SK-N-MC (cell line): Measurements from ENCODE around the gene DPYD.

ENCODE experiments used
- EZH2 ChIP-seq: fragments of 200-600 bp; sonication (generic); IDR thresholded peaks from one replicate; pipeline ENCODE4 v1.6.1; 2017; ENCODE audit warnings: antibody characterized with exemption
- FOXP2 ChIP-seq: optimal IDR thresholded peaks from 2 replicates; pipeline ENCODE3; 2011; ENCODE audit warnings: mild to moderate bottlenecking, moderate library complexity; ENCODE audit not compliant: insufficient read depth; ENCODE audit errors: extremely low read length, control extremely low read depth
- POLR2AphosphoS5 ChIP-seq: IDR thresholded peaks from 2 replicates; pipeline ENCODE4 v1.6.1; 2012; ENCODE audit warnings: mild to moderate bottlenecking, low read depth, low read length, borderline replicate concordance

DNA sequence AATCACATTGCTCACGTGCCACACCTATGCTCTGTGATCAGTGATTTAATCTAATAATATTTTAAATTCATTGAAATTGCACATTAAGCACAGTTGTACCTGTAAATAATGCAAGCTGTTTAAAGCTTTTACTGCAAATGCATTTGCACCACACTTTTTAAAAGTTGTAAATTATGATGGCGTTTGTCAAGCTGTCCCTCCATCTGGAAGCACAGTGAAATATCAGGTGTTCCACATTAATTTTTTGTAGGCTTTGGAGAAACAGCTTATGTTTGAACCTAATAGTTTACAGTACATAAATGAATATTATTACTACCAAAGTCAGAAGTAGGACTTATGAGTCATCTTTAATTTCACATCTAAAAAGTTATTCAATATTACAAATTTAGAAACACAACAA is 3.0 kb upstream of the DPYD start:
- TF ChIP-seq POLR2AphosphoS5, result no peak
- TF ChIP-seq EZH2, result no peak
- TF ChIP-seq FOXP2, result no peak
